Smooth muscle cell (in vitro differentiated cells): Measurements from ENCODE around the gene DNAJC10. TPM values are rescaled to one million over a fixed set of nuclear protein-coding genes. Genes with fewer than 3 reads are reported as not detected.

Source experiments
- DNase-seq: peaks from one replicate; lab custom pipeline; 2025; ENCODE audit not compliant: unreplicated experiment; lab: John Stamatoyannopoulos, UW
- H2AFZ ChIP-seq: fragments of 200-600 bp; sonication (generic); 2 replicates; pipeline ENCODE4 v1.6.0; 2016; ENCODE audit warnings: antibody characterized with exemption, low read depth, mild to moderate bottlenecking
- H3F3A ChIP-seq: fragments of 200-600 bp; sonication (generic); 2 replicates; pipeline ENCODE4 v1.6.0; 2017; ENCODE audit warnings: antibody characterized with exemption, low read depth
- H3K27ac ChIP-seq: fragments of 200-600 bp; sonication (generic); 2 replicates; pipeline ENCODE4 v1.5.1; 2016; ENCODE audit warnings: low read depth, mild to moderate bottlenecking
- H3K27me3 ChIP-seq: fragments of 200-600 bp; sonication (generic); 2 replicates; pipeline ENCODE4 v1.6.1; 2016; ENCODE audit warnings: low read depth, mild to moderate bottlenecking
- H3K36me3 ChIP-seq: fragments of 200-600 bp; sonication (generic); 2 replicates; pipeline ENCODE4 v1.5.1; 2016; ENCODE audit warnings: low read depth
- H3K4me1 ChIP-seq: fragments of 200-600 bp; sonication (generic); 2 replicates; pipeline ENCODE4 v1.5.1; 2016; ENCODE audit warnings: low read depth
- H3K4me2 ChIP-seq: fragments of 200-600 bp; sonication (generic); 2 replicates; pipeline ENCODE4 v1.6.0; 2016; ENCODE audit warnings: mild to moderate bottlenecking
- H3K4me3 ChIP-seq: fragments of 200-600 bp; sonication (generic); 2 replicates; pipeline ENCODE4 v1.5.1; 2016; ENCODE audit warnings: mild to moderate bottlenecking
- H3K79me2 ChIP-seq: fragments of 200-600 bp; sonication (generic); 2 replicates; pipeline ENCODE4 v1.6.0; 2016; ENCODE audit warnings: low read depth, mild to moderate bottlenecking
- H3K9ac ChIP-seq: fragments of 200-600 bp; sonication (generic); 2 replicates; pipeline ENCODE4 v1.6.0; 2016; ENCODE audit warnings: low read depth
- H3K9me3 ChIP-seq: fragments of 200-600 bp; sonication (generic); replicated peaks from 2 replicates; pipeline ENCODE4 v1.5.1; 2016; ENCODE audit warnings: low read depth
- H4K20me1 ChIP-seq: fragments of 200-600 bp; sonication (generic); 2 replicates; pipeline ENCODE4 v1.6.0; 2016; ENCODE audit warnings: low read depth
- WGBS: methylation state at CpG from one replicate; pipeline ENCODE4 v1.1.7; 2016; ENCODE audit warnings: low lambda C conversion rate; 5-methylcytosine and 5-hydroxymethylcytosine counted together
- polyA plus RNA-seq: library from polyadenylated mRNA; unstranded; fragments of >200 nt; fragmentation: Nextera tagmentation; extraction: Ambion mirVana; gene quantifications from 2 replicates; pipeline ENCODE4 v1.2.1, GENCODE V29; 2016
- total RNA-seq: library from RNA; depleted of rRNA; stranded (reverse); fragments of >200 nt; gene quantifications from 2 replicates; pipeline ENCODE4 v1.2.3, GENCODE V29; 2014
- TF ChIP-seq, protein P1 (sequence below): fragments of 200-600 bp; sonication (generic); IDR thresholded peaks from 2 replicates; pipeline ENCODE4 v1.5.1; 2017; ENCODE audit warnings: borderline replicate concordance, mild to moderate bottlenecking, antibody characterized with exemption; ENCODE audit not compliant: insufficient read depth, poor library complexity, severe bottlenecking

The DNAJC10 gene
- total and polyA plus RNA-seq, 2 experiments from 2014 or later = 77.4 to 93.0 TPM

- no peaks in the 10 kb centered on the region for H3F3A ChIP-seq
- H3K4me2 ChIP-seq = peak overlapping the region; percentile 86
- H4K20me1 ChIP-seq = no peaks in the 10 kb centered on the region
- peaks cover 7% of the 10 kb centered on the region for H3K79me2 ChIP-seq
- H3K36me3 ChIP-seq = no peaks in the 10 kb centered on the region
- H3K9ac ChIP-seq = peak overlapping the region; percentile 65
- peak overlapping the region; percentile 68 for H3K27ac ChIP-seq
- TF ChIP-seq, protein P1, sequence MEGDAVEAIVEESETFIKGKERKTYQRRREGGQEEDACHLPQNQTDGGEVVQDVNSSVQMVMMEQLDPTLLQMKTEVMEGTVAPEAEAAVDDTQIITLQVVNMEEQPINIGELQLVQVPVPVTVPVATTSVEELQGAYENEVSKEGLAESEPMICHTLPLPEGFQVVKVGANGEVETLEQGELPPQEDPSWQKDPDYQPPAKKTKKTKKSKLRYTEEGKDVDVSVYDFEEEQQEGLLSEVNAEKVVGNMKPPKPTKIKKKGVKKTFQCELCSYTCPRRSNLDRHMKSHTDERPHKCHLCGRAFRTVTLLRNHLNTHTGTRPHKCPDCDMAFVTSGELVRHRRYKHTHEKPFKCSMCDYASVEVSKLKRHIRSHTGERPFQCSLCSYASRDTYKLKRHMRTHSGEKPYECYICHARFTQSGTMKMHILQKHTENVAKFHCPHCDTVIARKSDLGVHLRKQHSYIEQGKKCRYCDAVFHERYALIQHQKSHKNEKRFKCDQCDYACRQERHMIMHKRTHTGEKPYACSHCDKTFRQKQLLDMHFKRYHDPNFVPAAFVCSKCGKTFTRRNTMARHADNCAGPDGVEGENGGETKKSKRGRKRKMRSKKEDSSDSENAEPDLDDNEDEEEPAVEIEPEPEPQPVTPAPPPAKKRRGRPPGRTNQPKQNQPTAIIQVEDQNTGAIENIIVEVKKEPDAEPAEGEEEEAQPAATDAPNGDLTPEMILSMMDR = no peak
- H3K9me3 ChIP-seq = no peaks in the 10 kb centered on the region
- 12% methylated on average over 9 of the region's 9 CpGs for WGBS
- DNase-seq = no peak
- H2AFZ ChIP-seq = peak overlapping the region; percentile 95
- peak overlapping the region; percentile 90 for H3K4me3 ChIP-seq
- H3K27me3 ChIP-seq = no peaks in the 10 kb centered on the region
- peaks cover 18% of the 10 kb centered on the region for H3K4me1 ChIP-seq
Observed at GRCh38 chr2:182715121-182715891, 751 bp upstream of the DNAJC10 start.

- Histone ChIP-seq H3K4me1 (peaks cover 18% of the 10 kb centered on the region), H3K36me3 (peaks cover 8% of the 10 kb centered on the region), H3K9me3 (no peaks in the 10 kb centered on the region), H3K27ac (no peak overlapping the region), H3K79me2 (peaks cover 7% of the 10 kb centered on the region), H2AFZ (peak overlapping the region; percentile 95), H3K9ac (peak overlapping the region; percentile 65), H3K27me3 (no peaks in the 10 kb centered on the region), H3K4me2 (peak overlapping the region; percentile 86), H3K4me3 (peak overlapping the region; percentile 90), H4K20me1 (no peaks in the 10 kb centered on the region), H3F3A (no peaks in the 10 kb centered on the region)
- under 1% methylated on average over 12 of the region's 12 CpGs for WGBS
- TF ChIP-seq, protein P1 = no peak
- no peak for DNase-seq
Observed at GRCh38 chr2:182716650-182716979, 558 bp downstream of the DNAJC10 start.

- Histone ChIP-seq H3K79me2 (peaks cover 7% of the 10 kb centered on the region), H3F3A (no peaks in the 10 kb centered on the region), H3K36me3 (peaks cover 8% of the 10 kb centered on the region), H3K4me3 (peak overlapping the region; percentile 90), H3K27ac (no peak overlapping the region), H3K27me3 (no peaks in the 10 kb centered on the region), H3K4me1 (peaks cover 18% of the 10 kb centered on the region), H3K4me2 (peak overlapping the region; percentile 86), H4K20me1 (no peaks in the 10 kb centered on the region), H3K9ac (no peak overlapping the region), H3K9me3 (no peaks in the 10 kb centered on the region), H2AFZ (peak overlapping the region; percentile 95)
- WGBS = 73% methylated on average over 2 of the region's 2 CpGs
- no peak for DNase-seq
- TF ChIP-seq, protein P1 = no peak
Observed at GRCh38 chr2:182717416-182717815, 1.4 kb downstream of the DNAJC10 start.

DNA sequence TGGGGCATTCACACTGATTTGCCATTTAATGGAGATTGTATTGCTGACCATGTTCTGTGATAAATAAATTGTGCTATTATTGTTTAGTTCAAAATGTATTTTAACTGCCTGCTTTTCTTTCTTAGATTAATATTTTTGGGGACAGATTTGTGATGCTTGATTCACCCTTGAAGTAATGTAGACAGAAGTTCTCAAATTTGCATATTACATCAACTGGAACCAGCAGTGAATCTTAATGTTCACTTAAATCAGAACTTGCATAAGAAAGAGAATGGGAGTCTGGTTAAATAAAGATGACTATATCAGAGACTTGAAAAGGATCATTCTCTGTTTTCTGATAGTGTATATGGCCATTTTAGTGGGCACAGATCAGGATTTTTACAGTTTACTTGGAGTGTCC is 1.8 kb downstream of the DNAJC10 start:
- Histone ChIP-seq H3K36me3 (peaks cover 8% of the 10 kb centered on the region), H3K79me2 (peaks cover 7% of the 10 kb centered on the region), H3F3A (no peaks in the 10 kb centered on the region), H3K4me3 (no peak overlapping the region), H3K4me2 (peak overlapping the region; percentile 86), H3K9me3 (no peaks in the 10 kb centered on the region), H3K27ac (no peak overlapping the region), H3K27me3 (no peaks in the 10 kb centered on the region), H3K9ac (no peak overlapping the region), H4K20me1 (no peaks in the 10 kb centered on the region), H3K4me1 (peaks cover 18% of the 10 kb centered on the region), H2AFZ (no peak overlapping the region)
- TF ChIP-seq, protein P1 = no peak
- no peak for DNase-seq
